ENCODE results near the gene SELENOW. TPM values are rescaled to one million over a fixed set of nuclear protein-coding genes. Genes with fewer than 3 reads are reported as not detected.

The SELENOW gene
- total and polyA plus RNA-seq, 2 donors (not counting 1 experiment from before 2014, with no cell fraction given): 47.7 to 73.7 TPM

DNA sequence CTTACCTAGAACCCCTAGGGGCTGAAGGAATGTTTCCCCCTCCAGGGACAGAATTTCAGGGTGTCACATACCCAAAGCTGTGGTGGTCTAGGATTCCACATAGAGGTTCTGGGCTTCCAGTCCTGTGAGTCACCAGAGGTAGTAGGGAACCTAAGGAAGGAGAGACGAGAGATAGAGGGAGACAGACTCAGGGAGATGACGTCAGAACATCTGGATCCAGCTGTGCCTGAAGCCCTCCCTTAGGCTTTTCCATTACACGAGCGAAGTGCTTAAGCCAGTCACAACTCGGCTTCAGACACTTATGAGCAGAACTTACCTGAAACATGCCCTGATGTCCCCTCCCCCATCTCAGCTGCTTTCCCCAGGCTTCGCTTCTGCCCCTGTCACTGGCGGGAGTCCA lies 11.8 kb upstream of the SELENOW start:
- WGBS (ENCODE audit: insufficient coverage): 88% methylated on average over 7 of the region's 7 CpGs
- no peaks in the 10 kb centered on the region for H3K27me3 Mint-ChIP-seq
- TF ChIP-seq, protein P1, sequence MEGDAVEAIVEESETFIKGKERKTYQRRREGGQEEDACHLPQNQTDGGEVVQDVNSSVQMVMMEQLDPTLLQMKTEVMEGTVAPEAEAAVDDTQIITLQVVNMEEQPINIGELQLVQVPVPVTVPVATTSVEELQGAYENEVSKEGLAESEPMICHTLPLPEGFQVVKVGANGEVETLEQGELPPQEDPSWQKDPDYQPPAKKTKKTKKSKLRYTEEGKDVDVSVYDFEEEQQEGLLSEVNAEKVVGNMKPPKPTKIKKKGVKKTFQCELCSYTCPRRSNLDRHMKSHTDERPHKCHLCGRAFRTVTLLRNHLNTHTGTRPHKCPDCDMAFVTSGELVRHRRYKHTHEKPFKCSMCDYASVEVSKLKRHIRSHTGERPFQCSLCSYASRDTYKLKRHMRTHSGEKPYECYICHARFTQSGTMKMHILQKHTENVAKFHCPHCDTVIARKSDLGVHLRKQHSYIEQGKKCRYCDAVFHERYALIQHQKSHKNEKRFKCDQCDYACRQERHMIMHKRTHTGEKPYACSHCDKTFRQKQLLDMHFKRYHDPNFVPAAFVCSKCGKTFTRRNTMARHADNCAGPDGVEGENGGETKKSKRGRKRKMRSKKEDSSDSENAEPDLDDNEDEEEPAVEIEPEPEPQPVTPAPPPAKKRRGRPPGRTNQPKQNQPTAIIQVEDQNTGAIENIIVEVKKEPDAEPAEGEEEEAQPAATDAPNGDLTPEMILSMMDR (IDR thresholded peaks at IDR 0.05): no peak
- TF ChIP-seq EZH2 (IDR thresholded peaks at IDR 0.05; ENCODE audit: borderline replicate concordance, insufficient read depth, low read depth, low read length, poor library complexity, severe bottlenecking): no peak
- H3K9me3 Mint-ChIP-seq (ENCODE audit: insufficient read depth): no peaks in the 10 kb centered on the region
- POLR2A ChIA-PET: no interaction called here
- no peaks in the 10 kb centered on the region for H3K4me1 ChIP-seq (ENCODE audit: control insufficient read depth in 2 of 2, insufficient read depth in 2 of 2, low read length in 2 of 2)
- H3K27ac Mint-ChIP-seq: no peak overlapping the region
- no peak overlapping the region for H3K4me3 Mint-ChIP-seq
- no peaks in the 10 kb centered on the region for H3K79me2 ChIP-seq (ENCODE audit: control insufficient read depth, insufficient read depth, low read length)
- H3K4me1 Mint-ChIP-seq: no peaks in the 10 kb centered on the region
- H3K27me3 ChIP-seq (replicated peaks in 1 of 4; ENCODE audit: control extremely low read depth in 1 of 4, control insufficient read depth in 3 of 4, insufficient read depth in 4 of 4, low read length in 3 of 4): no peaks in the 10 kb centered on the region
- H3K27ac ChIP-seq (ENCODE audit: low read length in 2 of 2): no peak overlapping the region
- no peak overlapping the region for H3K9ac ChIP-seq (ENCODE audit: low read length)
- no peak for ATAC-seq (ENCODE audit: low read depth)
- no peaks in the 10 kb centered on the region for H4K20me1 ChIP-seq (ENCODE audit: control insufficient read depth, insufficient read depth, low read length, poor library complexity, severe bottlenecking)
- no peak overlapping the region for H2AFZ ChIP-seq (ENCODE audit: insufficient read depth, low read depth, low read length, poor library complexity, severe bottlenecking)
- DNase-seq: no peak
- intact Hi-C loops (cut with micrococcal nuclease): loop anchor here (1.0 kb wide), 1 partner anchor 22 kb away; no protein-coding TSS in a partner anchor
- H3K4me3 ChIP-seq (ENCODE audit: control extremely low read depth in 1 of 5, extremely low read depth in 1 of 5, insufficient read depth in 1 of 5, low read depth in 2 of 5, low read length in 4 of 5): no peak overlapping the region
- H3K9me3 ChIP-seq (ENCODE audit: control extremely low read depth in 1 of 3, control insufficient read depth in 2 of 3, insufficient read depth in 1 of 3, low read length in 2 of 3): no peaks in the 10 kb centered on the region
- no peak overlapping the region for H3K4me2 ChIP-seq (replicated peaks; ENCODE audit: low read depth, low read length, poor library complexity, severe bottlenecking)
- H3K36me3 ChIP-seq (replicated peaks in 1 of 2; ENCODE audit: control extremely low read depth in 1 of 2, control insufficient read depth in 1 of 2, extremely low read depth in 1 of 2, insufficient read depth in 2 of 2, low read length in 1 of 2): no peaks in the 10 kb centered on the region
- CTCF ChIA-PET: interaction anchor here (0.9 to 5.8 kb wide), 2 partner anchors 9 to 23 kb away, joined by 3 to 43 read pairs; no protein-coding TSS in a partner anchor

DNA sequence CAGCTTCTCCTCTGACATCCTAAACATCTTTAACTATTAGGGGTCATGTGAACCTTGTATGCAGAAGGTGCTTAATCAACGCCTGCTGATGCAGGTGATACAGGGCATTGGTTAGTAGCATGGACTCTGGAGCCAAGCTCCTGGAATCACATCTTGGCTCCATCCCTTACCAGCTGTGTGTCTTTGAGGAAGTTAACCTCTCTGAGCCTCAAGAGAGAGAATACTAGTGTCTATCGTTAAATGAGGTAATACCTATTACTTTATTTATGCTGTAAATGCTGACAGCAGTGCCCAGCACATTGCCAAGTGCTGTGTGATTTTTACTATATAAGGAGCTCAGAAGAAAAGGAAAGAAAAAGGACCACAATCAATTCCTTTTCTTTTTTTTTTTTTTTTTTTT lies 11.2 kb upstream of the SELENOW start:
- intact Hi-C loops (cut with micrococcal nuclease): no loop called here

More for the DNA sequence above, 11.2 kb upstream of the SELENOW start:
- DNase-seq (no peak), ATAC-seq (ENCODE audit: low read depth) (no peak)
- H3K9ac ChIP-seq (ENCODE audit: low read length): no peak overlapping the region
- Mint-ChIP-seq H3K9me3 (ENCODE audit: insufficient read depth) (no peaks in the 10 kb centered on the region), H3K4me1 (no peaks in the 10 kb centered on the region), H3K4me3 (no peak overlapping the region), H3K27me3 (no peaks in the 10 kb centered on the region), H3K27ac (no peak overlapping the region)
- TF ChIP-seq EZH2 (IDR thresholded peaks at IDR 0.05; ENCODE audit: borderline replicate concordance, insufficient read depth, low read depth, low read length, poor library complexity, severe bottlenecking): no peak
- TF ChIP-seq, protein P1 (IDR thresholded peaks at IDR 0.05): no peak
- H3K27ac ChIP-seq (ENCODE audit: low read length in 2 of 2): no peak overlapping the region
- H3K79me2 ChIP-seq (ENCODE audit: control insufficient read depth, insufficient read depth, low read length): no peaks in the 10 kb centered on the region
- H3K9me3 ChIP-seq (ENCODE audit: control extremely low read depth in 1 of 3, control insufficient read depth in 2 of 3, insufficient read depth in 1 of 3, low read length in 2 of 3): no peaks in the 10 kb centered on the region
- no peaks in the 10 kb centered on the region for H3K36me3 ChIP-seq (replicated peaks in 1 of 2; ENCODE audit: control extremely low read depth in 1 of 2, control insufficient read depth in 1 of 2, extremely low read depth in 1 of 2, insufficient read depth in 2 of 2, low read length in 1 of 2)
- CTCF ChIA-PET: interaction anchor here (0.9 to 5.8 kb wide), 2 partner anchors 8 to 22 kb away, joined by 3 to 43 read pairs; no protein-coding TSS in a partner anchor
- no peak overlapping the region for H3K4me2 ChIP-seq (replicated peaks; ENCODE audit: low read depth, low read length, poor library complexity, severe bottlenecking)
- no CpG with 5 or more reads among the region's 2 CpGs for WGBS (ENCODE audit: insufficient coverage)
- H3K4me3 ChIP-seq (ENCODE audit: control extremely low read depth in 1 of 5, extremely low read depth in 1 of 5, insufficient read depth in 1 of 5, low read depth in 2 of 5, low read length in 4 of 5): no peak overlapping the region
- no peaks in the 10 kb centered on the region for H3K27me3 ChIP-seq (replicated peaks in 1 of 4; ENCODE audit: control extremely low read depth in 1 of 4, control insufficient read depth in 3 of 4, insufficient read depth in 4 of 4, low read length in 3 of 4)
- no peaks in the 10 kb centered on the region for H3K4me1 ChIP-seq (ENCODE audit: control insufficient read depth in 2 of 2, insufficient read depth in 2 of 2, low read length in 2 of 2)
- H2AFZ ChIP-seq (ENCODE audit: insufficient read depth, low read depth, low read length, poor library complexity, severe bottlenecking): no peak overlapping the region
- H4K20me1 ChIP-seq (ENCODE audit: control insufficient read depth, insufficient read depth, low read length, poor library complexity, severe bottlenecking): no peaks in the 10 kb centered on the region
- POLR2A ChIA-PET: no interaction called here
